Measurements from ENCODE around the gene KDELR1. TPM values are rescaled to one million over a fixed set of nuclear protein-coding genes. Genes with fewer than 3 reads are reported as not detected.

The KDELR1 gene
- total and polyA plus RNA-seq, 12 donors, result 55.1 to 96.0 (median 73.2) TPM

DNA sequence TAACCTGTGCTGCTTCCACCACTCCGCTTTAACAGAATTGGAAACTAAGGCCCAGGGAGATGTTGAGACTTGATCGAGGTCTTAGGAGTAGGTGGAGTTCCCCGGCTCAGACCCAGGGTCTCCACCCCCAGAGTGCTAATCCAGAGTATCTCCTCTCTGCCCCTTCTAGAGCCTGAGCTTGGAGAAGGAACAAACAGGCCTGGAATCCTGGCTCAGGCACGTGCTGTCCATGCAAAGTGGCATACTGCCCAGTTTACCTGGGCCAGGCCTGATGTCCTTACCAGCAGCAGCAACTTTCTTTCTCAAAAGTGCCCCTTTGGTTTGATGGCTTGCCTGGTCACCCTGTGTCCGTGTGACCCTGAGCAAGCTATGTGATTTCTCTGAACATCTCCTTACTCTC is 23.5 kb downstream of the KDELR1 start:
- ATAC-seq, result no peak
- TF ChIP-seq, protein P1, sequence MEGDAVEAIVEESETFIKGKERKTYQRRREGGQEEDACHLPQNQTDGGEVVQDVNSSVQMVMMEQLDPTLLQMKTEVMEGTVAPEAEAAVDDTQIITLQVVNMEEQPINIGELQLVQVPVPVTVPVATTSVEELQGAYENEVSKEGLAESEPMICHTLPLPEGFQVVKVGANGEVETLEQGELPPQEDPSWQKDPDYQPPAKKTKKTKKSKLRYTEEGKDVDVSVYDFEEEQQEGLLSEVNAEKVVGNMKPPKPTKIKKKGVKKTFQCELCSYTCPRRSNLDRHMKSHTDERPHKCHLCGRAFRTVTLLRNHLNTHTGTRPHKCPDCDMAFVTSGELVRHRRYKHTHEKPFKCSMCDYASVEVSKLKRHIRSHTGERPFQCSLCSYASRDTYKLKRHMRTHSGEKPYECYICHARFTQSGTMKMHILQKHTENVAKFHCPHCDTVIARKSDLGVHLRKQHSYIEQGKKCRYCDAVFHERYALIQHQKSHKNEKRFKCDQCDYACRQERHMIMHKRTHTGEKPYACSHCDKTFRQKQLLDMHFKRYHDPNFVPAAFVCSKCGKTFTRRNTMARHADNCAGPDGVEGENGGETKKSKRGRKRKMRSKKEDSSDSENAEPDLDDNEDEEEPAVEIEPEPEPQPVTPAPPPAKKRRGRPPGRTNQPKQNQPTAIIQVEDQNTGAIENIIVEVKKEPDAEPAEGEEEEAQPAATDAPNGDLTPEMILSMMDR (IDR thresholded peaks at IDR 0.05), result no peak
- Histone ChIP-seq H3K4me3 (no peak overlapping the region), H3K4me1 (peaks cover 0 to 12% (median 5%) of the 10 kb centered on the region in 9 donors), H3K36me3 (no peaks in the 10 kb centered on the region), H3K9me3 (no peaks in the 10 kb centered on the region), H3K27me3 (no peaks in the 10 kb centered on the region), H3K27ac (no peak overlapping the region)
- intact Hi-C loops (cut with DNase I), result no loop called here
- DNase-seq, result no peak
- 66 to 67% methylated on average over 5 of the region's 5 CpGs for WGBS, 2 donors

DNA sequence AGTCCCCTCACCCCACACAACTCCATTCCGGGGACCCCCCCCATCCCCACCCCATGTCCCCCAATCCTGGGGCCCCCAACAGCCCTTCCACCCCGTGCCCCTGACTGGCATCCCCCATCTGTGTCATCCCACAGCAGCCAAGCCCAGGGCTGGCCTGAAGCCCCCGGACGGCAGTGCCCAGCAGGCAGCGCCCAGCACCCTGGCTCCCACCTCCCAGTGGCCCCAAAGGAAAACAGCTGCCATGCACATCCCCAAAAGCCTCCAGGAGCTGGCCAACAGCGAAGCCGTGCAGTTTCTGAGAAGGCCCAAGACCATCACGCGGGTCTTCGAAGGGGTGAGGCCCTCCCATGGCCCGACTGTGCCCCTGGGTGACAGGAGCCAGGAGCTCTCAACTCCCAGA is 25.7 kb downstream of the KDELR1 start:
- no peak for ATAC-seq
- Histone ChIP-seq H3K27ac (no peak overlapping the region), H3K4me3 (no peak overlapping the region), H3K27me3 (no peaks in the 10 kb centered on the region), H3K9me3 (no peaks in the 10 kb centered on the region), H3K4me1 (peaks cover 0 to 16% (median 5%) of the 10 kb centered on the region in 9 donors), H3K36me3 (peaks cover 0 to 9% (median 0%) of the 10 kb centered on the region in 9 donors)
- WGBS, 2 donors, result 89 to 92% methylated on average over 10 to 11 of the region's 11 CpGs
- TF ChIP-seq, protein P1 (IDR thresholded peaks at IDR 0.05), result no peak
- DNase-seq, result no peak
- intact Hi-C loops (cut with DNase I), result no loop called here

DNA sequence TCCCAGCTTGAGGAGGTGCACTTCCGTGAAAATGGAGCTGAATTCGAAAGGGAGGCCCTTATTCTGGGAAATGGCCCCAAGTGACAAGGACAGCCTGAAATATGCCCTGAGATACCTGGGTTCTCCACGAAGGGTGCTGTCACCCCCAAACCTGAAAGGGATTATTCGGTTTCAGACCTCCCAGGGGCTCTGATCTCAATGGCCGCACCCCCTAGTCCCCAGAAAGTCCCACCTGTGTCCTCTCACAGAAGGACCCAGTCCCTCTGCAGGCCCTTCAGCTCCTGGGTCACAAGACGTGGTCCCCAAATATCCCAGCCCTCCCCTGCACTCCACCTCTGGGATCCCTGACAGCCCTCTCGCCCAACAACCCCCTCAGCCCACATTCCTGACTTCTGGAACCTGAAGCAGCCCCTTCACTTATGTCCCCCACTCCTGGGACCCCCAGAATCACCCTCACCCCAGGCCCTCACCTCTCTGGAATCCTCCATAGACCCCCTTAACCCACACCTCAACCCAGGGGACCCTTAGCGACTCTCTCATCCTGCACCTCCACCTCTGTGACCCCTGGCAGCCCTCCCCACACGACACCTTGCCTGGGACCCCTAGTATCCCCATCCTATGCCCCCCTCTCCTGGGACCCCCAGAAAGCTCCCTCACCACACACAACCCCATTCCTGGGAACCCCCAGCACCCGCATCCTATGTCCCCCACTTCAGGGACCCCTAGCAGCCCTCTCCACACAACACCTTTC is 26.6 kb downstream of the KDELR1 start:
- Histone ChIP-seq H3K4me3 (peak overlapping the region in 9 of 10 donors; percentile 4 to 86 (median 64)), H3K4me1 (peaks cover 0 to 16% (median 5%) of the 10 kb centered on the region in 9 donors), H3K9me3 (no peaks in the 10 kb centered on the region), H3K27ac (peak overlapping the region in 8 of 10 donors; percentile 19 to 99 (median 94)), H3K36me3 (peaks cover 0 to 16% (median 0%) of the 10 kb centered on the region in 9 donors), H3K27me3 (no peaks in the 10 kb centered on the region)
- 67 to 71% methylated on average over 10 of the region's 10 CpGs for WGBS, 2 donors
- DNase-seq (peak in 1 of 2 donors; percentile 16), ATAC-seq (no peak)
- TF ChIP-seq, protein P1 (IDR thresholded peaks at IDR 0.05), result no peak
- intact Hi-C loops (cut with DNase I), result loop anchor here in 3 of 10 donors (5.0 kb wide), 2 partner anchors 37 to 42 kb away; partner anchors contain the start of gene EMP3 (in 1 of the 3)

DNA sequence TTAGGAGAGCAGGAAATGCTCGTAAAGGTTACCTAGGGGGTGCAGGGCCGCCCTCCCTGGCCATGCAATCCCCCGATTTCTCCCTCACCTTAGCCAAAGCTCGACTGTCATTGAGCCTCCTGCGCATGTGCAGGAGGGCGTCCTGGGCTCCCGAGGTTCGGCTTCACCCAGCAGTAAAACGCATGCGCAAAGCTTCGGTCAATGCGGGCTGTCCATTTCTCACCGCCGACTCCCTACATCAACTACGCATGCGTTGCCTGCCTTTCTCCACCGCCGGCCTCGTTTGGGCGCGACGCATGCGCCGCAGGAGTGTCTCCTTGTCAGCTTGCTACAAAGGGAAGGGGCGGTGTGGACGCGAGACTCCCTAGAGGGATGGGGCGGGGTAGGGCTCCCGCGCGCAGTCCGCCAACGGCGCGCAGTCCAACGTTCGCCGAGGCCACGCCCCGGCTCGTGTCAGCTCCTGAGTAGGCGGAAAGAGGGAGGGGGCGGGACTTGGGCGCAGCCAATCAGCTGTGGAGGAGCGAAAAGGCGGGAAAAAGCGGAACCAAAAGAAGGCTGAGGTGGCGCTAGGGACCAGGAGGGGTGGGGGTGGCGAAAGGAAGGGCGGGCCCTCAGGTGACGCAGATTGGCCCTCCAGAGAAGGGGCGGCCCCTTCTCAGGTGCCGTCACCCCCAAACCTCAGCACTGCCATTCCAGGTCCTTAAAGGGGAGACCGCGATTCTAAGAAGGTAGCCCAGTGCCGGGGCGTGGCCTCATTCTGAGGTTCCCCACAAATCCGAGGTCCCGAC is 27.3 kb downstream of the KDELR1 start, which contains the start of the genes SYNGR4 and TMEM143:
Gene SYNGR4, plus strand, starts transcription at position 558 of the 788 bp plus-strand sequence. CDS start 1,476 bp downstream, outside the sequence.
Gene TMEM143, minus strand, starts transcription at position 131 of the 788 bp plus-strand sequence. Its CDS starts 20 bp downstream, at position 111.
- no peaks in the 10 kb centered on the region for H3K9me3 ChIP-seq
- intact Hi-C loops (cut with DNase I), result loop anchor here in 3 of 10 donors (2.0 to 5.0 kb wide), 3 partner anchors 37 to 105 kb away; partner anchors contain the start of genes CYTH2 (in 1 of the 3) and EMP3 (in 1 of the 3)
- peaks cover 0 to 20% (median 0%) of the 10 kb centered on the region in 9 donors for H3K36me3 ChIP-seq
- TF ChIP-seq, protein P1 (IDR thresholded peaks at IDR 0.05), result no peak
- peak; percentile 99 for DNase-seq
- WGBS, 2 donors, result 1% methylated on average over 57 to 59 of the region's 59 CpGs
- ATAC-seq, result peak; percentile 95 to 98 (median 96)
- H3K4me1 ChIP-seq, result peaks cover 0 to 16% (median 5%) of the 10 kb centered on the region in 9 donors
- peak within 1 kb of the TSS; percentile 47 to 86 (median 68) for H3K4me3 ChIP-seq
- no peaks in the 10 kb centered on the region for H3K27me3 ChIP-seq
- H3K27ac ChIP-seq, result peak within 1 kb of the TSS; percentile 87 to 99 (median 96)
